Dermis microvascular lymphatic vessel endothelial cell (primary cell): ENCODE data around the gene SLC30A3. TPM values are rescaled to one million over a fixed set of nuclear protein-coding genes. Genes with fewer than 3 reads are reported as not detected.

Experiments
- DNase-seq, 2 donors: peaks; one replicate each; pipeline versions ENCODE4 v3.0.0 to v3.0.0-alpha.2; 2010; ENCODE audit warnings: low read depth in 2 of 2
- total RNA-seq: library from RNA; depleted of rRNA; stranded (reverse); fragments of >200 nt; gene quantifications from 2 replicates; pipeline ENCODE4 v1.2.1, GENCODE V29; 2014

The SLC30A3 gene
- total RNA-seq, 1 donor from 2014 or later: 6.3 TPM

DNA sequence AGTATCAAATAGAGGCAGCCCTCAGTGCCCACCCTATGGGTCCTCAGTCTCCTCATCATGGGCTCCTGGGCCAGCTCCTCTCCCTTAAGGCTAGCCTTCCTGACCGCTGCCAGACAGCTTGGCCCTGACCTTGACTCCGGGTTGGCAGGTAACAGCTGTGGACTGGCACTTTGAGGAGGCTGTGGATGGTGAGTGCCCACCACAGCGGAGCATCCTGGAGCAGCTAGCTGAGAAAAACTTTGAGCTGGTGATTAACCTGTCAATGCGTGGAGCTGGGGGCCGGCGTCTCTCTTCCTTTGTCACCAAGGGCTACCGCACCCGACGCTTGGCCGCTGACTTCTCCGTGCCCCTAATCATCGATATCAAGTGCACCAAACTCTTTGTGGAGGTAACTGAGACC lies 26.7 kb downstream of the SLC30A3 start:
- no peak for DNase-seq

DNA sequence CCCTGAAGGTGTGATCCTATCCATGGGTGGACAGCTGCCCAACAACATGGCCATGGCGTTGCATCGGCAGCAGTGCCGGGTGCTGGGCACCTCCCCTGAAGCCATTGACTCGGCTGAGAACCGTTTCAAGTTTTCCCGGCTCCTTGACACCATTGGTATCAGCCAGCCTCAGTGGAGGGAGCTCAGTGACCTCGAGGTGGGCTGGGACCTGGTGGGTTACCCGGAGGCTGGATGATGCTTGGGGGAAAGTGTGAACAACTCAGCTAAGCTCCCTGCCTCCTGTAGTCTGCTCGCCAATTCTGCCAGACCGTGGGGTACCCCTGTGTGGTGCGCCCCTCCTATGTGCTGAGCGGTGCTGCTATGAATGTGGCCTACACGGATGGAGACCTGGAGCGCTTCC lies 29.5 kb downstream of the SLC30A3 start:
- no peak for DNase-seq

DNA sequence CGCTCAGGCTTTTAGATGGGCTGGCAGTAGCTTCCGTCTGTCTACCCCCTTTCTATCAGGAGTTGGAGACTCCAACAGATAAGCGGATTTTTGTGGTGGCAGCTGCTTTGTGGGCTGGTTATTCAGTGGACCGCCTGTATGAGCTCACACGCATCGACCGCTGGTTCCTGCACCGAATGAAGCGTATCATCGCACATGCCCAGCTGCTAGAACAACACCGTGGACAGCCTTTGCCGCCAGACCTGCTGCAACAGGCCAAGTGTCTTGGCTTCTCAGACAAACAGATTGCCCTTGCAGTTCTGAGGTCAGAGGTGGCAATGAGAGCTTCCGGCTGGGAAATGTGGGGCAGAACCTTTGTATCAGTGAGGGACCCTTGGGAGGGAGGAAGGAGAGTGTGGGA lies 30.9 kb downstream of the SLC30A3 start:
- no peak for DNase-seq

DNA sequence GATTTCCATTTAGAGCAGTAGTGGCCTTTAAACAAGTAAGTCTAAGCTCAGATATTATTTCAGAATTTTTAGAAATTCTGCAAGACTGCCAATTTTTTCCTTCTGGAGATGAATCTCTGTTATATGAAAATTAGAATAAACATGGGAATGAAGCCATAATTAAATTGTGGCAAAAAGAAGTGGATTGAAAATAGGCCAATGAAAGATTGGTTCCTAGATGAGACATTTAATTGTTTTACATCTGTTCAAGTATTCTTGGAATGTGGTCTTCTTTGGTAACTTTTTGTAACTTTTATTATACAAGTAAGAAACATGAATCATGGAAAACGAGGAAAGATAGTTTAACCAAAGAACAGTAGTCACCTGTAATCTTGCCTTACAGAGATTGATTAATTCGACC lies 35.3 kb downstream of the SLC30A3 start:
- no peak for DNase-seq

DNA sequence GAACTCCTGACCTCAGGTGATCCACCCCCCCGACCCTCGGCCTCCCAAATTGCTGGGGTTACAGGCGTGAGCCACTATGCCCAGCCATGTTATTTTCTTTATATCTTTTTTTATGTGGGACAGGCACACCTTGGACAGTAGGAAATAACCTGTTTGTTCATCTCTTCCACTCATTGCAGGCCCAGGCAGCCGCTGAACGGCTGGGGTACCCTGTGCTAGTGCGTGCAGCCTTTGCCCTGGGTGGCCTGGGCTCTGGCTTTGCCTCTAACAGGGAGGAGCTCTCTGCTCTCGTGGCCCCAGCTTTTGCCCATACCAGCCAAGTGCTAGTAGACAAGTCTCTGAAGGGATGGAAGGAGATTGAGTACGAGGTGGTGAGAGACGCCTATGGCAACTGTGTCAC lies 37.3 kb downstream of the SLC30A3 start:
- DNase-seq: no peak

DNA sequence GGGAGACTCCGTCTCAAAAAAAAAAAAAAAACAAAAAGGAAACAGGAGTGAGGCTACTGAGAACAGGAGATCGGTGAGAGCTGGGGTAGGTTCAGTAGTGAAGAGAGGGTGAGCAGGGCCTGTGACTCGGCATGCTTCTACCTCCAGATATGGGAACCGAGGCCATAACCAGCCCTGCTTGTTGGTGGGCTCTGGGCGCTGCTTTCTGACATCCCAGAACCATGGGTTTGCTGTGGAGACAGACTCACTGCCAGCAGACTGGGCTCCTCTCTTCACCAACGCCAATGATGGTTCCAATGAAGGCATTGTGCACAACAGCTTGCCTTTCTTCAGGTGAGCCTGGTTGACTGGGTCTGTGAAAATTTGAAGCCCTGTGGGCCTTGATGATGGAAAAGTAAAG lies 39.4 kb downstream of the SLC30A3 start:
- no peak for DNase-seq

GRCh38 chr2:27222407-27222806 lies 40.4 kb downstream of the SLC30A3 start:
- DNase-seq: no peak

GRCh38 chr2:27221166-27221565 lies 41.7 kb downstream of the SLC30A3 start:
- DNase-seq: no peak

DNA sequence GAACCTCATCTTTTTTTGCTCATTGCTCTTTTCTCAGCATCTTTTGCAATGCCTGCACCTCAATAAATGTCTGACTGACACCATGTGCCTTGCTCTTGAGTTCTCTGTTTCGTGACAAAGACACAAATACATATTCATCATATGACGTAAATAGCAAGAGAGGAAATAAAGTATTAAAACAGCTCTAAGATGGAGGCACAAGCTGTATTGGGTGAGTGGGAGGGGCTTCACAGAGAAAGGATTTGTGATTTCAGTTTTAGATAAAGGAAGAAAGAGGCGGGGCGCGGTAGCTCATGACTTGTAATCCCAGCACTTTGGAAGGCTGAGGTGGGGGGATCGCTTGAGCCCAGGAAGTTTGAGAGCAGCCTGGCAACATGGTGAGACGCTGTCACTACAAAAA lies 42.8 kb downstream of the SLC30A3 start:
- DNase-seq: no peak

GRCh38 chr2:27219091-27219490 lies 43.8 kb downstream of the SLC30A3 start:
- DNase-seq: no peak

GRCh38 chr2:27218614-27219013 lies 44.2 kb downstream of the SLC30A3 start:
- DNase-seq: no peak

DNA sequence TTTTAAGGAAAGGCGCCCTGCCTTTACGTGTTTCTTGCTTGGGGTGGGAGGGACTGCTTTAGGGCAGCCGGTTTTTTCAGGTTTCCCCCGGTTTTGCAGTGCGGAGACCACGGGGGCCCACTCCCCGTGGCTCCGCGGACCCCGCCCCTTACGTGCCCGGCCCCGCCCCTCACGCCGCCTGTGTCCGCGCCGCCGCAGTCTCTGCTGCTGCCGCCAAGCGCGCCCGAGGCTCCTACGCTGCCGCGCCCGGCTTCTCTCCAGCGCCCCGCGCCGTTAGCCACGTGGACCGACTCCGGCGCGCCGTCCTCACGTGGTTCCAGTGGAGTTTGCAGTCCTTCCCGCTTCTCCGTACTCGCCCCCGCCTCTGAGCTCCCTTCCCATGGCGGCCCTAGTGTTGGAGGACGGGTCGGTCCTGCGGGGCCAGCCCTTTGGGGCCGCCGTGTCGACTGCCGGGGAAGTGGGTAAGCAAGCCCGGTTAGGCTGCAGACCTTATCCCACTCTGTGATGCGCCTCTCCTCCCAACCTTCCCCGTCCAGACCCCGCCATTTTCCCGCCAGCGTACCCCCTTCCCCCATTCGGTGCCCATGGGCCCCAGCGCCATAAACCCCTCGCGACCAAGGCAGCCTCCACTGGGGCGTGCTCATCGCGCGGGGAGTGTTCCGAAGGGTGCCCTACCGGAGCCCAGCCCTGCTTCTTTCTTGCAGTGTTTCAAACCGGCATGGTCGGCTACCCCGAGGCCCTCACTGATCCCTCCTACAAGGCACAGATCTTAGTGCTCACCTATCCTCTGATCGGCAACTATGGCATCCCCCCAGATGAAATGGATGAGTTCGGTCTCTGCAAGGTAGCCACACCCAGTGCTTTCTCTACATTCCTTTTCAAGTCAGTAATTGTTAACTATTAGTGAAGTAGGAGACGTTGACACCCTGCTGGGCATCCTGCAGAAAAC lies 45.4 kb downstream of the SLC30A3 start, which contains the start of gene CAD:
Gene CAD, plus strand, starts transcription at position 197 of the 949 bp plus-strand sequence. Its CDS starts 183 bp downstream, at position 380.
- peak; percentile 61 to 93 for DNase-seq

- no peak for DNase-seq
These were observed 46.3 kb downstream of the SLC30A3 start for GRCh38 chr2:27216416-27217137.

DNA sequence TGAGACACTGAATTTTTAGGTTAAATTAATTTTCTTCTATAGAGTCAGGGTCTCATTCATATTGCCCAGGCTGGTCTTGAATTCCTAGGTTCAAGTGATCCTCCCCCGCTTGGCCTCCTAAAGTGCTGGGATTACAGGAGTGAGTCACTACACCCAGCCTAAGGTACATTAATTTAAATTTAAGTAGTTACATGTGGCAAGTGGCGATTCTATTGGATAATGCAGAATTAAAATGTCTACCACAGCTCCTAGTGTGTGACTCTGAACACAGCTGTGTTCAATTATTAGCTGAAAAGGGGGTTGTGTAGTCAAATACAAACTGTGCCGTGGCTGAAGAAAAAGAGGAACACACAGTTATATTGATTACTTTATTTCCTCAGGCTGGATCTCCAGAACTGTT lies 47.9 kb downstream of the SLC30A3 start:
- no peak for DNase-seq

GRCh38 chr2:27212626-27213471 lies 50.0 kb downstream of the SLC30A3 start:
- DNase-seq: peak in 1 of 2 donors; percentile 27

GRCh38 chr2:27211943-27212625 lies 50.8 kb downstream of the SLC30A3 start, which contains the start of the genes ATRAID and SLC5A6:
Gene ATRAID (plus strand): TSS chr2:27212041. CDS start chr2:27212369, 328 bp downstream.
Gene SLC5A6 (minus strand): TSS chr2:27212268. CDS start chr2:27207650, 4,618 bp downstream.
- DNase-seq: peak; percentile 73 to 91

DNA sequence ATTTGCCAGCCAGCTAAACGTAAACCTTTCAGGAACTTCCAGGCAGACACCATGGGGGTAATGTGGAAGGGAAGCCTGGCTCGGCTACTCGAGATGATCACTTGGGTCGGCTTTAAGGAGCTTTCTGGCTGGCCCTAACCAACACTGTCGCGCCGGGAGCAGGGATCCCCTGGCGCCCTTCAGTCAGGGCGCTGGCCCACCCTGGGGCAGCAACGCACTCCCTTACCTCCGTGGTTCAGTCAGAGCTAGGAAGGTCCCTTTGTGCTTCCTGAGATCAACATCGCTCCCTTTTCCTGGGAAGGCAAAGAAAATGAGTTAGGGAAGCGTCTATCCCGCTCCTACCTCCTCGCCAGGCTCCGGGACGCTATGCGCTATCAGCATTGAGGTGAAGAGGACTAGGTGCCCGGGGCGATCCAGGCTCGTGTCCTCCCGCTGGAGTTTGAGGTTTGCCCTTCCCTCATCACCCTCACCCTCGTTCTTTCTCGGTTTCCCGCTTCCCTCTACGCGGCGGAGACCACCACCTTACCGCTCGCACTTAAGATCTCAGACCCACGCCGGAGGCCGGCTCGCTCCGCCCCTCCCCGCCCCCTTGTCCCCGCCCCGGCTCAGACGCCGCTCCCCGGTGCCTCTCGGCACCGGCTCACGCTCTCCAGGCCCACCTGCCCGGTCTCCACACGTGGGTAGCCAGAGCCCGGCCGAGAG lies 51.5 kb downstream of the SLC30A3 start:
- DNase-seq: no peak

GRCh38 chr2:27209621-27210401 lies 53.0 kb downstream of the SLC30A3 start:
- peak in 1 of 2 donors; percentile 10 for DNase-seq

- DNase-seq: no peak
These were observed 54.3 kb downstream of the SLC30A3 start for GRCh38 chr2:27208486-27209050.
